ENCODE results near the gene ETV1. TPM values are rescaled to one million over a fixed set of nuclear protein-coding genes. Genes with fewer than 3 reads are reported as not detected.
A peak's percentile ranks its signal among the peaks of the same experiment; 100 is the strongest.
"Not testable (repeated sequence)": the region's sequence is repeated elsewhere in the genome, so short reads cannot be mapped to it uniquely, and the experiment has no call there.

Gene ETV1
- total and polyA plus RNA-seq, 8 donors, result 1.4 to 8.5 (median 2.9) TPM

- H3K27ac ChIP-seq, result no peak overlapping the region
- TF ChIP-seq CTCF (IDR thresholded peaks at IDR 0.05), result no peak
- no peak for DNase-seq
- H3K27me3 ChIP-seq, result no peaks in the 10 kb centered on the region
- no peak for ATAC-seq
- WGBS, 2 donors, result 50 to 61% methylated on average over 1 of the region's 1 CpG
- H3K4me3 ChIP-seq, result no peak overlapping the region
- H3K4me1 ChIP-seq, result no peaks in the 10 kb centered on the region
- no peak for FAIRE-seq
- H3K9me3 ChIP-seq, result no peaks in the 10 kb centered on the region
- intact Hi-C loops (cut with DNase I), result no loop called here
- H3K36me3 ChIP-seq, result no peaks in the 10 kb centered on the region
Measured at GRCh38 chr7:13921062-13921461, 68.4 kb downstream of the ETV1 start.

DNA sequence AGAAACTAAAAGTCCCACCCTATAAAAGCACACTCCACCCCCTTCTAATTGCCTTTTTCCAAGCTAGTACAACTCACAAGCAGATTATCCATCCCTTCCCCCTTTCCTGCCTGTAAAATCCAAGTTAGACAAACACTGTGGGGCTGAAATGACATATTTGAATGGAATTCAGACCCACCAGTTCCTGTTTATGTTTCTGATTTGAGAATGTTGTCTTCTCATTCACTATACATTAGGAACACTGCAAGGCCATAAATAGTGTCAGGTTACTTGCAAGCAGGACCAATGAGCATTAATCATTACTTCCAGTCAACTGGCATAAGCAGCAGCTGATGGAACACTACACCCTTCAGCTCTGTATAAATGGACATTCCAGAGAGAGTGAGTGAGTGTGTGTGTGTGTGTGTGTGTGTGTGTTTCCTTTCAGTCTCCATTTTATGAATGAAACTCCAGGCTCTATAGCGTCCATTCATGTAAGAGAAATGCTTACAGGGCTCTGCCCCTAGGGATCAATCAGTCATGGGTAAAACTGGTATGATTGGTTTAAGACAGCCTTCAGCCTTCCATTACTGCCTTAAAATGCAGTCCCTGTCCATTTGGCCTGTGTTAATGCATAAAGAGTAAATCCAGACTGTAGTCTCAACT is 69.3 kb downstream of the ETV1 start:
- H3K27ac ChIP-seq, result no peak overlapping the region
- no peaks in the 10 kb centered on the region for H3K4me1 ChIP-seq
- no peaks in the 10 kb centered on the region for H3K36me3 ChIP-seq
- DNase-seq (peak in 1 of 6 donors; percentile 26), ATAC-seq (peak; percentile 24 to 87 (median 72)), FAIRE-seq (no peak)
- no peak overlapping the region for H3K4me3 ChIP-seq
- no peaks in the 10 kb centered on the region for H3K27me3 ChIP-seq
- TF ChIP-seq CTCF (IDR thresholded peaks at IDR 0.05), result no peak
- intact Hi-C loops (cut with DNase I), result no loop called here
- H3K9me3 ChIP-seq, result no peaks in the 10 kb centered on the region
- WGBS, 2 donors, result 32 to 47% methylated on average over 1 of the region's 1 CpG

- H3K4me1 ChIP-seq; H3K4me3 ChIP-seq; H3K27ac ChIP-seq; H3K27me3 ChIP-seq; FAIRE-seq; H3K36me3 ChIP-seq; DNase-seq; ATAC-seq; H3K9me3 ChIP-seq; intact Hi-C loops (cut with DNase I): not testable (repeated sequence)
- 89 to 100% methylated on average over 3 of the region's 3 CpGs for WGBS, 2 donors
Measured at GRCh38 chr7:13918333-13918732, 71.1 kb downstream of the ETV1 start.

GRCh38 chr7:13917103-13917502 is 72.4 kb downstream of the ETV1 start:
- H3K27ac ChIP-seq; FAIRE-seq; H3K36me3 ChIP-seq; H3K4me1 ChIP-seq; H3K4me3 ChIP-seq; H3K27me3 ChIP-seq; DNase-seq; intact Hi-C loops (cut with DNase I); H3K9me3 ChIP-seq; ATAC-seq: not testable (repeated sequence)
- 80 to 84% methylated on average over 7 of the region's 7 CpGs for WGBS, 2 donors

GRCh38 chr7:13915891-13916290 is 73.6 kb downstream of the ETV1 start:
- Histone ChIP-seq H3K27ac (no peak overlapping the region), H3K4me3 (no peak overlapping the region), H3K27me3 (no peaks in the 10 kb centered on the region), H3K9me3 (no peaks in the 10 kb centered on the region), H3K36me3 (no peaks in the 10 kb centered on the region), H3K4me1 (no peaks in the 10 kb centered on the region)
- intact Hi-C loops (cut with DNase I), result no loop called here
- 23% methylated on average over 2 of the region's 2 CpGs for WGBS, 2 donors
- FAIRE-seq, result no peak
- no peak for TF ChIP-seq CTCF (IDR thresholded peaks at IDR 0.05)
- DNase-seq, result no peak
- ATAC-seq, result no peak

- ATAC-seq (no peak), FAIRE-seq (no peak), DNase-seq (no peak)
- H3K4me3 ChIP-seq, result no peak overlapping the region
- H3K27me3 ChIP-seq, result no peaks in the 10 kb centered on the region
- TF ChIP-seq CTCF (IDR thresholded peaks at IDR 0.05), result no peak
- no peaks in the 10 kb centered on the region for H3K36me3 ChIP-seq
- no peak overlapping the region for H3K27ac ChIP-seq
- H3K4me1 ChIP-seq, result no peaks in the 10 kb centered on the region
- 49 to 54% methylated on average over 4 of the region's 4 CpGs for whole genome bisulfite sequencing, 2 donors
- no peaks in the 10 kb centered on the region for H3K9me3 ChIP-seq
- intact Hi-C loops (cut with DNase I), result no loop called here
Measured at GRCh38 chr7:13912715-13913278, 76.7 kb downstream of the ETV1 start.

All from pancreas (tissue), 10 donors.